ENCODE measurements around the gene C11orf24. TPM values are rescaled to one million over a fixed set of nuclear protein-coding genes. Genes with fewer than 3 reads are reported as not detected.

The C11orf24 gene
- polyA plus RNA-seq, 3 donors, result 9.5 to 21.8 (median 12.6) TPM

DNA sequence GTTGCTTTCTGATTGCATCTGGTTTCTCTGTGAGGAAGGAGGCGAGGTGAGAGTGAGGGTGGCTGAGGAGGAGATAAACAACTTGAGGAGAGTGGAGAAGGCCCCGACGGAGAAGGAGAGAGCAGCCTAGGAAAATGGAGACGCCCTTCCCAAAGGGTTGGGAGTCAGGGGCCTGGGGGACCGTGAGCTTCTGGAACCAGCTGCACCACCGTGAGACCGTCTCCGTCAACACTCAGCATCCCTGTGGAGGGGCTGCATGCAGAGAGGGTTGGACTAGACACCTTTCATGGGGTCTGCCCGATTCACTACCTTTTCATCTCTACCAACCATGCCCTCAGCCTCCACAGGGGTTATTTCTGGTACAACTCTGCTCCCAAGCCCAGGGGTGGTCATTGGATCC, 45.4 kb downstream of the C11orf24 start:
- no peaks in the 10 kb centered on the region for H3K4me1 Mint-ChIP-seq
- peaks cover 17 to 49% (median 31%) of the 10 kb centered on the region in 7 donors for H3K9me3 Mint-ChIP-seq
- 89% methylated on average over 9 of the region's 9 CpGs for WGBS (ENCODE audit: insufficient coverage)

DNA sequence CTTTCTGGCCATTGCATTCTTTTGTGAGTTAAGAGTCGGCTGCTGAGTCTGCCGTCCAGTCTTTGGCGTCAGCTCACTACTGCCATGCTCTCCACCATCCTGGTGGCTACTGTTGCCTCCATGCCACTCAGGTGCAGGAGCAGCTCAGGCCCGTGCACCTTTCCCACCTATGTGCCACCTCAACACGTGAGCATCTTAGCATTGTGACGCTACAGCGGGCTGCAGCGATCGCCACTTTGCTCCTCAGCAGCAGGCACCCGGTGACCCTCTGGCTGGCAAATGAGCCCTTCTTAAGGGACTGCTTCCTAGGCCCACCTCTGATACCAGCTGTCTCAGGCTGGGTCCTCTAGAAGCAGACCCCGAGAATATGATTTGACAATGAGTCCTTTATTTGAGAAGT, 47.2 kb downstream of the C11orf24 start:
- Histone ChIP-seq H3K9ac (ENCODE audit: insufficient read depth, low read length, poor library complexity, severe bottlenecking) (no peak overlapping the region), H3K9me3 (replicated peaks in 1 of 2; ENCODE audit: control insufficient read depth in 1 of 2, insufficient read depth in 1 of 2, low read length in 2 of 2) (peaks cover 12 to 21% of the 10 kb centered on the region in 2 donors), H3K4me1 (ENCODE audit: control insufficient read depth in 1 of 2, insufficient read depth in 2 of 2, low read length in 2 of 2) (no peaks in the 10 kb centered on the region), H3K79me2 (ENCODE audit: insufficient read depth, low read length) (no peaks in the 10 kb centered on the region), H3K4me2 (replicated peaks; ENCODE audit: extremely low read depth, low read length, poor library complexity, severe bottlenecking) (no peak overlapping the region), H3K36me3 (replicated peaks in 1 of 2; ENCODE audit: control insufficient read depth in 1 of 2, insufficient read depth in 2 of 2, low read length in 2 of 2) (no peaks in the 10 kb centered on the region), H2AFZ (ENCODE audit: insufficient read depth, low read depth, low read length, poor library complexity, severe bottlenecking) (no peak overlapping the region), H3K4me3 (replicated peaks in 1 of 3; ENCODE audit: low read depth in 2 of 3, low read length in 3 of 3) (no peak overlapping the region), H4K20me1 (ENCODE audit: insufficient read depth, low read length) (no peaks in the 10 kb centered on the region), H3K27ac (ENCODE audit: low read depth in 1 of 2, low read length in 2 of 2) (no peak overlapping the region), H3K27me3 (ENCODE audit: control insufficient read depth in 2 of 2, insufficient read depth in 2 of 2, low read length in 2 of 2) (no peaks in the 10 kb centered on the region)
- H3K9me3 Mint-ChIP-seq, result peaks cover 14 to 33% (median 19%) of the 10 kb centered on the region in 7 donors
- TF ChIP-seq, protein P1, sequence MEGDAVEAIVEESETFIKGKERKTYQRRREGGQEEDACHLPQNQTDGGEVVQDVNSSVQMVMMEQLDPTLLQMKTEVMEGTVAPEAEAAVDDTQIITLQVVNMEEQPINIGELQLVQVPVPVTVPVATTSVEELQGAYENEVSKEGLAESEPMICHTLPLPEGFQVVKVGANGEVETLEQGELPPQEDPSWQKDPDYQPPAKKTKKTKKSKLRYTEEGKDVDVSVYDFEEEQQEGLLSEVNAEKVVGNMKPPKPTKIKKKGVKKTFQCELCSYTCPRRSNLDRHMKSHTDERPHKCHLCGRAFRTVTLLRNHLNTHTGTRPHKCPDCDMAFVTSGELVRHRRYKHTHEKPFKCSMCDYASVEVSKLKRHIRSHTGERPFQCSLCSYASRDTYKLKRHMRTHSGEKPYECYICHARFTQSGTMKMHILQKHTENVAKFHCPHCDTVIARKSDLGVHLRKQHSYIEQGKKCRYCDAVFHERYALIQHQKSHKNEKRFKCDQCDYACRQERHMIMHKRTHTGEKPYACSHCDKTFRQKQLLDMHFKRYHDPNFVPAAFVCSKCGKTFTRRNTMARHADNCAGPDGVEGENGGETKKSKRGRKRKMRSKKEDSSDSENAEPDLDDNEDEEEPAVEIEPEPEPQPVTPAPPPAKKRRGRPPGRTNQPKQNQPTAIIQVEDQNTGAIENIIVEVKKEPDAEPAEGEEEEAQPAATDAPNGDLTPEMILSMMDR (IDR thresholded peaks at IDR 0.05), result no peak
- H3K27ac Mint-ChIP-seq, result no peak overlapping the region
- intact Hi-C loops (cut with micrococcal nuclease), result no loop called here
- no peak overlapping the region for H3K4me3 Mint-ChIP-seq
- no peak for DNase-seq
- 95% methylated on average over 11 of the region's 11 CpGs for WGBS (ENCODE audit: insufficient coverage)
- H3K27me3 Mint-ChIP-seq (ENCODE audit: low read depth in 3 of 3), result peaks cover 4 to 16% (median 9%) of the 10 kb centered on the region in 3 donors
- peaks cover 1% of the 10 kb centered on the region for H3K4me1 Mint-ChIP-seq
- H3K36me3 Mint-ChIP-seq, result no peaks in the 10 kb centered on the region

More for the DNA sequence above, 45.4 kb downstream of the C11orf24 start:
- Histone ChIP-seq H3K9me3 (replicated peaks in 1 of 2; ENCODE audit: control insufficient read depth in 1 of 2, insufficient read depth in 1 of 2, low read length in 2 of 2) (peaks cover 16 to 28% of the 10 kb centered on the region in 2 donors), H3K27me3 (ENCODE audit: control insufficient read depth in 2 of 2, insufficient read depth in 2 of 2, low read length in 2 of 2) (no peaks in the 10 kb centered on the region), H4K20me1 (ENCODE audit: insufficient read depth, low read length) (no peaks in the 10 kb centered on the region), H3K9ac (ENCODE audit: insufficient read depth, low read length, poor library complexity, severe bottlenecking) (no peak overlapping the region), H3K36me3 (replicated peaks in 1 of 2; ENCODE audit: control insufficient read depth in 1 of 2, insufficient read depth in 2 of 2, low read length in 2 of 2) (no peaks in the 10 kb centered on the region), H3K4me1 (ENCODE audit: control insufficient read depth in 1 of 2, insufficient read depth in 2 of 2, low read length in 2 of 2) (no peaks in the 10 kb centered on the region), H3K79me2 (ENCODE audit: insufficient read depth, low read length) (no peaks in the 10 kb centered on the region), H2AFZ (ENCODE audit: insufficient read depth, low read depth, low read length, poor library complexity, severe bottlenecking) (no peak overlapping the region), H3K27ac (ENCODE audit: low read depth in 1 of 2, low read length in 2 of 2) (no peak overlapping the region), H3K4me3 (replicated peaks in 1 of 3; ENCODE audit: low read depth in 2 of 3, low read length in 3 of 3) (no peak overlapping the region), H3K4me2 (replicated peaks; ENCODE audit: extremely low read depth, low read length, poor library complexity, severe bottlenecking) (no peak overlapping the region)
- Mint-ChIP-seq H3K27me3 (ENCODE audit: low read depth in 3 of 3) (peaks cover 4 to 12% (median 9%) of the 10 kb centered on the region in 3 donors), H3K36me3 (no peaks in the 10 kb centered on the region), H3K4me3 (no peak overlapping the region), H3K27ac (no peak overlapping the region)
- TF ChIP-seq, protein P1 (IDR thresholded peaks at IDR 0.05), result no peak
- intact Hi-C loops (cut with micrococcal nuclease), result no loop called here
- no peak for DNase-seq

Measured in CD14-positive monocyte (primary cell).